Activated CD4-positive, alpha-beta T cell treated with anti-CD3 and anti-CD28 coated beads for 1 hour (primary cell): ENCODE results near the gene IFT88.
"Not testable (repeated sequence)": the region's sequence is repeated elsewhere in the genome, so short reads cannot be mapped to it uniquely, and the experiment has no call there.

Experiments
- DNase-seq: peaks from one replicate; pipeline ENCODE4 v3.0.0-alpha.2; 2020

Gene IFT88

DNA sequence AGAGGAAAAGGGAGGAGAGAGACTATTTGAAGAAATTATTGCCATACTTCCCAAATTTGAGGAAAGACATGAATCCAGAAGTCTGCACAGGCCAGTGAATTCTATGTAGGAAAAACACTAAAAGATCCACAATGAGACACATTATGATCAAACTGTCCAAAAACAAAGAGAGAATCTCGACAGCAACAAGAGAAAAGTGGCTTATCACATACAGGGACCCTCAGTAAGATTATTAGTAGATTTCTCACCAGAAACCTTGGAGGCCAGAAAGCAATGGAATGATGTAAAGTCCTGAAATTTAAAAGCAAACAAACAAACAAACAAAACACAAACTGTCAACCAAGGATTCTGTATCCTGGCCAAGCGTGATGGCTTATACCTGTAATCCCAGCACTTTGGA, 80.8 kb downstream of the IFT88 start:
- no peak for DNase-seq

DNA sequence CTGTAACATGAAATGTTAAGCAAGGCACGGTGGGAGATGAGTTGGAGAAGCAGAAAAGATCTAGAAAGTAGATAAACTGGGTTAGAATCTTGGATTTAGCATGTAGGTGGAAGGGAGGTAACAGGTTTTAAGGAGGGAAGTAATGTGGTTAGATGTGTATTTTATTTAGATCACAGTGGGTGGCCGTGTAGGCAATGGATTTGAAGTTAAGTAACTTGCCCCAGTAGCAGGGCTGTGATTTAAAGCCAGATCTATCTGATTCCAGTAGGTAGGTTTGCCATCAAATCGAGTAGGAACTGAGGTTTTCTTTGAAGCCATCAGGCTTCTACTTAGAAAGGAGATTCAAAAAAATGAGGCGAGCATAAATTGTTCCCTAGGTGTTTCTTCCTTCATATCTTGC, 86.0 kb downstream of the IFT88 start:
- DNase-seq: no peak

DNA sequence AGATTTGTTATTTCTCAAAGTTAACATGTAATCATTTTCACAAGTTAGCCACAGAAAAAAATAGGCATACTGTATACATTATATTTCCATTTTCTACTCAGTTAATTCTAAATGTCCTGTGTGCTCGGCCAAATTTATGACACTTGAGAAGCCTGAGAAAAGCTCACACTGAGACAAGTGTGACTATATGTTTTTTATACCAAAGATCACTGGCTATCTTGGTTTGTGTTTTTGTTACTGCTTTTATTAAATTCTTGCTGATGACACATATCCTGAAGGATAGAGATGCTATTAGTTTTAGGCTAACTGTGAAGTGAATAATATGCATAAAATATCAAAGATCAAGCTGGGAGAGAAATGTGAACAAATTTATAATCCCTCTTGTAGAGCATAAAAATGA, 87.2 kb downstream of the IFT88 start:
- DNase-seq: no peak

DNA sequence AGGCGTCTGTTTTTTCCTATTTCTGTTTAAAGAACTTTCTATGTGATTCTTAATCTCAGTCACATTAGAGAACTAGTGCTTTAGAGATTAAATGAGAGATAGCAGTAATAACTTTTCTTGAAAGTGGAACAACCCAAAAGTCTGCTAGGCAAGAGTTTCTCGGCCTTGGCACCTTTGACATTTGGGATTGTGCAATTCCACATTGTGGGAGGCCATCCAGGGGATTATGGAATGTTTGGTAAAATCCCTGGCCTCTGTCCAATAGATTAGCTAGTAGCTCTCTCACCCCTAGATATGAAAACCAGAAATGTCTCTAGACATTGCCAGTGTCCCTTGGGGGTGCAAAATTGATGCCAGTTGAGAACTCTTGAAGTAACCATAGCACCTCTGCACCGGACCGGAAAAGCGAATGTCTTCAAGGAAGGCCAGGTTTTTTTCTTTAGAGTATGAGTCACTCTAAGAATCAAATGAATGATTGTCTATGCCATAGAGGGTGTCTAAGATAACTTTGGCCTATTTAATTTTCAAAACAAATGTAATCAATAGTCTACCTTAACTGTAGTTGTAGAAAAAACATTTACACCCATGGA, 91.6 kb downstream of the IFT88 start:
- DNase-seq: no peak

DNA sequence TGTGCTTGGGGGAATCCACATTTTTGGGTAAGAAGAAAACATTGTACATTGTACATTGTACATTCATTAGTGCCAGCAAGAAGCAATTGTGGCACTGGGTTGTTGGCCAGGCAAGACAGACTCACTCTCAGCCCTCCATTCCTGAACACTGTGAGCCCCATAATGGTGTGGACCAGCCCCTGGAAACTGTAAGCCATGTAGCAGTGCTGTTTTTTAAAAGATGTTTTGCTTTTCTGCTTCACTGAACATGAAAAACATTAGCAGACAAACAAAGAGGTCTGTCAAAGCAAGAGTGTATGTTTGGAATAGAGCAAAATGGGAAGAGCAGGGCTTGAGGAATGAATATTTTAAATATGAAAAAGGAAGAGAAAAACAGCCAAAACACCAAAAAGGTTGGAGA, 97.4 kb downstream of the IFT88 start:
- DNase-seq: no peak

DNA sequence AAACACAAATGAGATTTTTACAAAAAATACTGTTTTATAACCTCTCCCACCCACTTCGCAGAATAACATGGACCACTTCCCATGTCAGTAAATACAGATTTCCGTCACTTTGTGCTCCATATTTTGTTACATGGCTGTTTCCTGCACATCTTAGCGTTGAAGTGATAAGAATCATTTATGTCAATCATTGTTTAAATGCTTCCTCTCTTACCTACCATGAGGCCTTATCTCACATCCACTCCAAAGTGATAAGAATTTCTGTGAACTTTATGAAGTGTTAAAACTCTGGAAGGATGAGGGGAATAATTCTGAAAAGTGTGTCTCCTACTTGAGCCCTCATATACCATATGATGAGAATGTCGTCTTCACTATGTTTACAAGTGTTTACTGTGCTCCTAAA, 100.0 kb downstream of the IFT88 start:
- no peak for DNase-seq

DNA sequence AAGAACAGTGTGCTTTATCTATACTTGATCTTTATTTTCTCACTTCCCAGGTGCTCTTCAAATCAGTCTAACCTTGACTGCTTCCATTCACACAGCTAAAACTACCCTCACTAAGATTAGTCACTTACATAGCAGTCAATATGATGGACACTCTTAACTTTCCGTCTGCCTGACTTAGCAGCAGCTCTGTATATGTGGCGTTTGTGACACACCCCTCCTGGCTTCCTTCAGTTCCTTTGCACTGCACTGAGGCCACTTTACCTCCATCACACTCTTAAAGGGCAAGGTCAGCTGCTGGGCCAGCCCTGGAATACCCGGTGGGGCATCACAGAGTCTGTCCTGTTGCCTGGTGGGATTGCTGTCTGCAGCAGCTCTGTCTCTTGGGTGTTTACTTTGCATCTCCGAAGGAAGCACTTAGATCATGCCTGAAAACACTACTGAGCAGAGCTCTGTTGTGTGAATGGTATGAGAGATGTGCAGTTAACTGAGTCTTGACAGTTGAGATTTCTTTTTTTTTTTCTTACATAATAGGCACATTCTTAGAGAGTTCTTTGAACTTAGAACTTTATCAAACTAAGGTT, 101.0 kb downstream of the IFT88 start:
- no peak for DNase-seq

DNA sequence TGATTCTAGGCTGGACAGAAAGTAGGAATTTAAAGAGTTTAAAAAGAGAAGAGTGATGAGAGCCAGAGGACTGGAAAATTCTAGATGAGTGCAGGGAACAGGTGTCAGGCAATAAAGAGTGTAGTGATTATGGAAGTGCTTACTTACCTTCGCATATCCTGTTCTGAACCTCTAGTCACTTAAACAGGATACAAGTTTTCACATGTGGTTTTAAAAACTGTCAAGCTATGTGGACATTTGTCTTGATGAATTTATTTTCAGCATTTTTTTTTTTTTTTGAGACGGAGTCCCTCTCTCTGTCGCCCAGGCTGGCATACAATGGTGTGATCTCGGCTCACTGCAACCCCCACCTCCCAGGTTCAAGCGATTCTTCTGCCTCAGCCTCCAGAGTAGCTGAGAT, 102.2 kb downstream of the IFT88 start:
- DNase-seq: no peak

DNA sequence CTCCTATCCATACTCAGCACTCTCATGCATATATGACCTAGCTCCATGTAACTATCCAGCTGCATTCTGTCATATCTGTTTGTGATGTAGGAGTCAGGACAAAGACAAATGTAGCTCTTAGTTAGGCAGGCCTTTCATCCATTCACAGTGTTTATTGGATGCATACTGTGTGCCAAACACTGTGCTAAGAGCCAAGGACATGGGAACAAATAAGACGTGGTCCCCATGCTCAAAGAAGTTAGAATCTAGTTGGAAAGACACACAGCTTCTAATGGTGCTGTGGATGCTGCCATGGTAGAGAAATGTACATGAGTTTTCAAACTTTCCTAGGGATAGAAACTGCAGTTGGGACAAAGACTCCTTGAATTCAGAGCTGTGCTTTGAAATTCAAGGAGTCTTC, 104.8 kb downstream of the IFT88 start:
- no peak for DNase-seq

DNA sequence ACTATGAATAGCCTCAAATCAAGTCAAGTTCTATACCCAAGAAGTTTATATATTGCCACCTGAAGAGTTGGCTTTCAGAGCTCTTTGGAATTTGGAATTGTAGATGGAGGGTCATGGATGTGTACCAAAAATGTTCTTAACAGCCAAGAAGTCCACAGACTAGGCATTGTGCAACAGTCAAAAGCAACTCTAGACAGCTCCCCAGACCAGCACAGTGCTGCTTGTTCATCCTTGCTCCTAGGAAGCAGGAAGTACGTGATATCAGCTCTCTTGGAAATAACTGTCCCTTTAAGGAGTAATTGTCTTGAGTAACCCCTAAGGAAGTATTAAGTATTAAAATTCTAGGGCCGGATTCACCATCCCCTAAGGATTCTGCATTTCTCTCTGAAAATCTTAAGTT, 105.8 kb downstream of the IFT88 start:
- DNase-seq: no peak

DNA sequence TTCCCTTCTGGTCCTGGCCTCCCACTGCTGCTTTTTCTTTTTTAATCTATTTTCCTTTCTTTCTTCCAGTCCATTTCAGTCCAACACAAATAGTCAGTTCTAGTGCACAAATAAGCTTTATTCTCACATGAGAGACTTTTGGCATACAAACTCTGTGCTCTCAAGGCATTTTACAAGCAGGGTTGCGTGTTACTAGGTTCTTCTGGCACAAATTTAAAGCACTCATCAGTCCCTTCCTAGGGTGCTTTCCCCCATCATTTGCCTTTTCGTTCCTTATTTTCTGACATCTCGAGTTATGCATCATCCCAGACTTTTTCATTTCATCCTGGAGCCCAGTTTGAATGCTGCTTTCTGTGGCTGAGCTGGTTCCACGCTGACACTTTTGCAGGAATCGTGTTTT, 106.8 kb downstream of the IFT88 start:
- DNase-seq: no peak

DNA sequence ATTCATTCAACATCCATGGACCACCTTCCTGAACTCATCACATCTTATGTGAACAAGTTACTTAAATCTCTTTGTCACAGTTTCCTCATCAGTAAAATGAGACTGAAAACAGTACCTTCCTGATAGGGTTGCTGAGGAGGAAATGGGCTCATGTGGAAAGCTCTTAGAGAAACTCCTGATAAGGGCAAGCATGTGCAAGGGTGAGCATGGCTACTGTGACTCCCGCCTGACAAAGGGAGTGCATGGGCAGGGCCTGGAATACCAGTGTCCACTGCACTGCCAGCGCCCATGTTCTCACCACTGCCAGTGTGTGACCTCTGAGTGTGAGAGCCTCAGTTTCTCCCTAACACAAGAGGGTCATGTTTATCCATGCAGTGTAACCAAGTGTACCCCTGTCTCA, 109.3 kb downstream of the IFT88 start:
- no peak for DNase-seq

DNA sequence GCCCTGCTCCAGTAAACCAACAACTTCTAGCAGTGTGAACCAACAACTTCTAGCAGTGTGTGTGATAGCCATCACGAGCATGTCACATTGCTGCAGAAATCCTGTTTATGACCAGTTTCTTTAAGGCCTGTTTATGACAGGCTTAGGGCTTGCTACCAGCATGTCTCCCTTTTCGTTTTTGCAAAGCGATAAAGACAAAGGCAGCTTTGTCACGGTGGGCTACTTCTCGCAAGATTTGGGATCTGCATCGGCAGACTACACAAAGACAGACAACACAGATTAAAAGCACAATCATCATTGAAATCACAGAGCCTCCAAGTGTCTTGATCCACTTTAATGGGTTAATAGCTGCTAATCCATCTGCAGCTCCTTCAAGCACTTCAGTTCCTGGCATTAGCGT, 111.6 kb downstream of the IFT88 start:
- not testable (repeated sequence) for DNase-seq

DNA sequence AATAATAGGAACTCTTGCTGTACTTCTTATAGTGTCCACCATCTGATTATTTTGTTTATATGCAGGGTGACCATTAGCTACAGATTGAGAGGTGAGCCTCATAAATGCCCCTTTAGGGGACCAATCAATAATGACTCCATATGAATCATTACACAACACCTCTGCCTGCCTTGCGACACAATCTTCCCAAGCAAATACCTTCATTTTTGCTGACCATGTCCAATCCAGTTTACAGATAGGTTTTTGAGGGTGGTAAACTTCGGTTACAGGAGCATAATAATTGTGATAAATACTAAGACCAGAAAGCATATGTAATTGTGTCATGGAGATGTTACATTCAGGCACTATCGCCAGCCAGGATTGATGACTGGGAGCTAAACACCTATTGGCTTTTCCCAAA, 112.9 kb downstream of the IFT88 start:
- no peak for DNase-seq

DNA sequence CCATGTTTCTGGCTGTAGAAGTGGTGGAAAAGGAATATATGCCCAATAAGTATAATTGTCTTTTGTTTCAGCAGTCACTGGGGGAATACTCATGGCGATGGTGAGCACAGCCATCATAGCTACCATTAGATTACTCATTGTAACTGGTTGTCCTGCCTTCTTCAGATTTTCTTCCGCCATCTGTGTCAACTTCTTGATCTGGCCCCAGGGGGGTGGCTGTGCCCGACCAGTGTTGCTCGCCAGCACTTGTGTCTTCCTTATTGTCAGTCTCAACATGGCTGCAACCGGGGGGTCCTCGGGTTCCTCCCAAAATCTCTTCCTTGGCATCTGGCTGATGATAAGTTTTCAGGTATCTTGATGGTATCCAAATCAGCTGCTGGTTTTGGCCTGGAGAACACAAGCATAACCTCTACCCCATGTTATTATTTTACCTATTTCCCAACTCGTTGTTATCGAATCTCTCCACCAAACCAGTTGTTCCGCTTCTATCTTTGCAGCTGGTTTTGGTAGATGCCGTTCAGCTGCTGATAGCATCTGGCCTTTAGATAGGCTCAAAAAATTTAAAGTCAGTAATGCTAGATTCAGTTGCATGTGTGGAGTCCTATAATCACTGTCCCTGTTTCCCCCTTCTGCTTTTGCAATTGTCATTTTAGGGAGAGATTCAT, 113.6 kb downstream of the IFT88 start:
- no peak for DNase-seq

DNA sequence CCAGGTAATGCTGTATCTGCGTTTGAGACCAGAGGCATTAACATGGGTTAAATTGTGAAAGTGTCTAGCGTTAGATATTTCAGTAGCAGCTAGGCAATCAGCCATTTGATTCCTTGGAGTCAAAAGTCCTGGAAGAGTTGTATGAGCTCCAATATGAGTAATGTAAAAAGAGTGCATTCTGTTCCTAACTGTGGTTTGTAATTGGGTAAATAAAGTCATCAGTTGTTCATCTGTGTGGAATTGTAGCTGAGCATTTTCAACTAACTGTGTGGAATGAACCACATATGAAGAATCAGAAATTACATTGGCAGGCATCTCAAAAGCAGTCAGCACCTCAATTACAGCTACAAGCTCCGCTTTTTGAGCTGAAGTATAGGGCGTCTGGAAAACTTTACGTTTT, 114.5 kb downstream of the IFT88 start:
- DNase-seq: not testable (repeated sequence)

DNA sequence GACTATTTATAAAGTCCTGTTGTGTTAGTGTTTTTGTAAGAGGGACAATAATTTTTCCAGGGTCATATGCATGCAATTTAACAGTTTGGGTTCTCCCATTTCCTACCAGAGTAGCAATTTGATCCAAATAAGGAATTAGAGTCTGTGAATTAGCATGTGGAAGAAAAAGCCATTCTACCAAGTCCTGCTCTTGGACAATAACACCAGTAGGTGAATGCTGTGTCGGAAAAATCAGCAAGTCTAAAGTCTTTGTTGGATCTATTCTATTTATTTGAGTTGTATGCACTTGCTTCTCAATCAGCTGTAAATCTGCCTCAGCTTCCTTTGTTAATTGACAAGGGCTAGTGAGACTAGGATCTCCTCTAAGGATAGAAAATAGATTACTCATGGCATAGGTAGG, 115.1 kb downstream of the IFT88 start:
- no peak for DNase-seq

DNA sequence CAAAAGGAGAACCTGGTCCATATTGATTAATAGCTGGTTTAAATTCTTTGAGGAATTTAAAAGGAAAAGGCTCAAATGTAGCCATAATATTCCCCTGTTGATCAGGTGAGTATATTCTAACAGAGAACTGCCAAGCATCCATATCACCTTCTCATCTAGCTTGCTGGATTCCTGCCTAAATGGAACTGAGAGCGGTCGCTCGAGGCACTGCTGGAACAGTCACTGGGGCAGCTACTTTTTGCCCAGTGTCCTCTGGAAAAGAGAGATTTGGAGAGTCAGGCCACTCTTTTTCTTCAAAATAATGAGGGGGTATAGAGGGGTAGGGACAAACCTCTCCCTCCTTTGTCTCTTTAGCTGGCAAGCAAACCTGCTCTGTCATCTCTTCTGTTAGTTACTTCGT, 117.1 kb downstream of the IFT88 start:
- no peak for DNase-seq

DNA sequence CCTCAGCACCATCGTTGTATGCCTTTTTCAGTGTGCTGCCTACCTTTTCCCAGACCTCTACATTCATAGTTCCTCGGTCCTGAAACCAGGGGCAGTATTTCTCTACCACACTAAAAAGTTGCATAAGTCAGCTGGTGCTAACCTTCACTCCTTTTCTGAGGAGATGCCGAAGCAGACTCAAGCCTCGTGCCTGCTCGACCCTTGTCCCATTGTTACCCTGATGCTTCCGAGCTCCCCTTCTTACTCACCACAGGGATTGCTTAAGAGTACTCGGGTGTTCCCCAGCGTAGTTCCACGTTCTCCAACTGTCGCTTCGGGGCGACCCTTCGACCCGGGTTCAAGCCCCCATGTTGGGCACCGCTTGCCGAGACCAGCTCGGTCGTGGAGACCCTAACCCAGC, 117.6 kb downstream of the IFT88 start:
- DNase-seq: no peak

DNA sequence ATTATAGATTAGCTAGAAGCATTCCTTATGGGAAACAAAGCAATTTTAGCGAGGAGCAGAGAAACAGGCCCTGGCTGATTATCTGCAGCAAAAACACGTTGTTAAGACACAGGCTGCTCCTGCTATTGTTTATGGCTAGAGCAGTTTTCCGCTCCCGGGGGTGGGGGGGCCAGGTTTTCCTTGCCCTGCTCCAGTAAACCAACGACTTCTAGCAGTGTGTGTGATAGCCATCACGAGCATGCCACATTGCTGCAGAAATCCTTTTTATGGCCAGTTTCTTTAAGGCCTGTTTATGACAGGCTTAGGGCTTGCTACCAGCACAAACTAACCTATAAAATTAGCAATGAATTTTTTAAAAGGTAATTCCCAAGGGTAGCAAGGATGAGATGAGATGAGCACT, 118.1 kb downstream of the IFT88 start:
- no peak for DNase-seq

DNA sequence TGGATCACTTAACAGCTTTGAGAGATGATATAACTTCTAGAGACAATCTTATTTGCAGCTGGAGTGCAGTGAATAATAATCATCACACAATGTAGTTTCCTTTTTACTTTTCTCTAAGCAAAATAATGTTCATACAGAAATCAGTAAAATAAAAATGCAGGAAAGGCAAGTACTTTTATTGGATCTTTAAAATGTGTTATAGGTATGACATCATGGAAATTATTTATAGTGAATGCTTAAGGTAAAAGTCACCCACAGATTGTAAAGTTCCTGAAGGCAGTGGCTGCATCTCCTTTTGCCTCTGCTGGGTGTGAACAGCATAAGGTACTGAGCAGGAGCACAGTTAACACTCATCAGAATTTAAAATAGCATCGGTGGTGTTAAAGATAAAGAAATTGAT, 119.2 kb downstream of the IFT88 start:
- DNase-seq: no peak

DNA sequence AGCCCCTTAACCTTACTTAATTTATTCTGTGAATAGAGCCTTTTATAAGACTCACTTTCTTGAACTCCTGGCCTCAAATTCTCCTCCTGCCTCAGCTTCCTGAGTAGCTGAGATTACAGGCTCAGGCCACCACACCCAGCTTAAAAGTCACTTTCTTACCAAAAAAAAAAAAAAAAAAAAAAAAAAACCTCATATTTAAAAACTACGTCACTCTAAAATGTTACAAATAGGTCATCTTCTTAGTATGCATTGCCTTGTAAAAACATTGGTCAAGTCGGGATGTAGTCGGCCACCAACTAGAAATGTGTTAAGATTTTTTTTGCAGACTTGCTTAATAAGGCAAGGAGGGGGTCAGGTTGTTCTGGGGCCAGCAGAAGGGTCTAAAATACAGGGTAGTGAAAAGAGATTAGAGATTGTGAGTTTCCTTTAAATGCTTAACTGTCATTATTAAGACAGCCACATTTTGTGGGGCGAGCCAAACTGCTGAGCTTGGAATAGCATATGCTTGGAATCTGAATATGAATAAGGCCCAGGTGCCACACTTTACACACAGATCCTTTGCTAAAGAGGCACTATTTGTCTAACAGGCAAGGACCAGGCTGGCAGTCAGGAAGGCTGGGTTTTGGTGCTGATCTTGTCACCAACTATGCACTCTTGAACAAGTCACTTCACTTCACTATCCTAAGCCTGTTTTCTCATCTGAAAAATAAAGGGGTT, 120.1 kb downstream of the IFT88 start:
- no peak for DNase-seq

DNA sequence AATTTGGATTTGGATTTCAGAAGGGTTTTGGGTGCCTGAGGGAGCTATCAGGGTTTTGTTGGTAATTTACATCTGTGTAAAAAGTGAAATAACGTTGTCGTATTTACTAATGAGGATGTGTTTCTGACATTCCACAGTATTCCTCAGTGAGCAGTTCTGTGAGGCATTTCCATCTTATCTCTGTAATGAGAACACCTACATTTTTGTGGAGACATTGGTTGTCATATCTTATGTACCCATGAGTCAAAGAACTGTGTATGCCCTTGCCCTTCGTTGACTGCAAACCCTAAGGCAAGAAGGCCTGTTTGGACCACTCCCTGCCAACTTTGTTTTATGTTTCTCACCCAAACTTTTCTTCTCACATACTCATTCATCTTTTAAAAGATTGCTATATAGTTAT, 122.3 kb downstream of the IFT88 start:
- no peak for DNase-seq

DNA sequence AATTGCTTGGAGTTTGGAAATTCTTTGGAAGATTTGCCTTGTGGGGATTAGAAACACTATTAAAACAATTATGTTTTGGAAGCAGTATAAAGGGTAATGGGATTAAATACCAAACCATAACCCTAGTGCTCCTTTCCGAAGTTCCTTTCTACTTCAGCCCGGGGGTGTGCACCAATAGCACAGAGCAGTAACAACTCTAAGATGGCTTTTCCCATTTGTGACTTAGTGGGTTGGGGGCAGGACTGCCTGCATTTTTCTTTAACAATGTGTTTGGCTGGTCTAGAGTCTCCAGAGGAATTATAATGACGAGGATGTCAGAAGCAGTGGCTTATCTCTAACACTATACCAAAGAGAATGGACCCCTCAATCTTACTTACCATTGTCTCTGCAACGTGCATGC, 124.7 kb downstream of the IFT88 start:
- no peak for DNase-seq
